ENCODE measurements around the gene TEFM. TPM values are rescaled to one million over a fixed set of nuclear protein-coding genes. Genes with fewer than 3 reads are reported as not detected.
A peak's percentile ranks its signal among the peaks of the same experiment; 100 is the strongest.

Gene TEFM
- total and polyA plus RNA-seq, 4 experiments from 2014 or later: 20.2 to 21.3 (median 21.0) TPM

- no peak for DNase-seq
- peaks cover 4 to 11% of the 10 kb centered on the region in 2 donors for H3K36me3 Mint-ChIP-seq
- H3K4me3 ChIP-seq (ENCODE audit: low read length in 2 of 2): no peak overlapping the region
- POLR2A ChIA-PET (ENCODE audit: partially characterized antibody): no interaction called here
- CTCF ChIA-PET (ENCODE audit: partially characterized antibody): no interaction called here
- H3K27ac Mint-ChIP-seq: no peak overlapping the region
- peaks cover 13 to 39% (median 24%) of the 10 kb centered on the region in 4 donors for H3K4me1 Mint-ChIP-seq
- peaks cover 0 to 2% (median 0%) of the 10 kb centered on the region in 8 donors for H3K9me3 Mint-ChIP-seq
- intact Hi-C loops (cut with micrococcal nuclease): no loop called here
- H3K27ac ChIP-seq (ENCODE audit: low read depth, low read length): no peak overlapping the region
- H3K9me3 ChIP-seq (ENCODE audit: control insufficient read depth in 1 of 2, low read length in 2 of 2): no peaks in the 10 kb centered on the region
- no peaks in the 10 kb centered on the region for H3K27me3 Mint-ChIP-seq
- peak overlapping the region in 2 of 8 donors; percentile 2 to 16 for H3K4me3 Mint-ChIP-seq
- H3K4me1 ChIP-seq (ENCODE audit: insufficient read depth, low read length): peaks cover 27% of the 10 kb centered on the region
- no peaks in the 10 kb centered on the region for H3K27me3 ChIP-seq (ENCODE audit: insufficient read depth, low read length)
- H3K36me3 ChIP-seq (ENCODE audit: insufficient read depth, low read length): no peaks in the 10 kb centered on the region
Measured at GRCh38 chr17:30908717-30909420, 2.8 kb upstream of the TEFM start.

GRCh38 chr17:30905742-30906100 is 317 bp downstream of the TEFM start:
- peaks cover 9 to 29% of the 10 kb centered on the region in 2 donors for H3K36me3 Mint-ChIP-seq
- no peaks in the 10 kb centered on the region for H3K9me3 ChIP-seq (ENCODE audit: control insufficient read depth in 1 of 2, low read length in 2 of 2)
- peaks cover 4% of the 10 kb centered on the region for H3K36me3 ChIP-seq (ENCODE audit: insufficient read depth, low read length)
- ChIA-PET POLR2A (ENCODE audit: partially characterized antibody) (interaction anchor here (1.3 kb wide), 1 partner anchor 63 kb away, joined by 5 read pairs; no protein-coding TSS in a partner anchor), CTCF (ENCODE audit: partially characterized antibody) (interaction anchor here (0.6 kb wide), 1 partner anchor 58 kb away, joined by 3 read pairs; no protein-coding TSS in a partner anchor)
- peaks cover 0 to 1% (median 0%) of the 10 kb centered on the region in 8 donors for H3K9me3 Mint-ChIP-seq
- peaks cover 30 to 61% (median 45%) of the 10 kb centered on the region in 4 donors for H3K4me1 Mint-ChIP-seq
- no peaks in the 10 kb centered on the region for H3K27me3 Mint-ChIP-seq
- H3K27ac Mint-ChIP-seq: peak overlapping the region; percentile 81 to 98 (median 92)
- DNase-seq: peak in 1 of 5 donors; percentile 10
- H3K4me3 ChIP-seq (ENCODE audit: low read length in 2 of 2): peak overlapping the region; percentile 71 to 94
- no peaks in the 10 kb centered on the region for H3K27me3 ChIP-seq (ENCODE audit: insufficient read depth, low read length)
- intact Hi-C loops (cut with micrococcal nuclease): loop anchor here (1.0 kb wide), 2 partner anchors 65 to 103 kb away; no protein-coding TSS in a partner anchor
- H3K4me3 Mint-ChIP-seq: peak overlapping the region; percentile 87 to 97 (median 91)
- H3K4me1 ChIP-seq (ENCODE audit: insufficient read depth, low read length): peaks cover 38% of the 10 kb centered on the region
- H3K27ac ChIP-seq (ENCODE audit: low read depth, low read length): peak overlapping the region; percentile 79

GRCh38 chr17:30897311-30897710 is 8.7 kb downstream of the TEFM start:
- H3K4me3 Mint-ChIP-seq: no peak overlapping the region
- Histone ChIP-seq H3K4me3 (ENCODE audit: low read length in 2 of 2) (no peak overlapping the region), H3K27ac (ENCODE audit: low read depth, low read length) (no peak overlapping the region), H3K4me1 (ENCODE audit: insufficient read depth, low read length) (peaks cover 3% of the 10 kb centered on the region), H3K36me3 (ENCODE audit: insufficient read depth, low read length) (peaks cover 9% of the 10 kb centered on the region), H3K27me3 (ENCODE audit: insufficient read depth, low read length) (no peaks in the 10 kb centered on the region), H3K9me3 (ENCODE audit: control insufficient read depth in 1 of 2, low read length in 2 of 2) (no peaks in the 10 kb centered on the region)
- no peaks in the 10 kb centered on the region for H3K9me3 Mint-ChIP-seq
- CTCF ChIA-PET (ENCODE audit: partially characterized antibody): no interaction called here
- no peak for DNase-seq
- peak overlapping the region in 1 of 7 donors; percentile 36 for H3K27ac Mint-ChIP-seq
- H3K4me1 Mint-ChIP-seq: peaks cover 13 to 18% (median 15%) of the 10 kb centered on the region in 4 donors
- intact Hi-C loops (cut with micrococcal nuclease): no loop called here
- no peaks in the 10 kb centered on the region for H3K27me3 Mint-ChIP-seq
- H3K36me3 Mint-ChIP-seq: peaks cover 6 to 38% of the 10 kb centered on the region in 2 donors
- POLR2A ChIA-PET (ENCODE audit: partially characterized antibody): no interaction called here

- ChIA-PET POLR2A (ENCODE audit: partially characterized antibody) (interaction anchor here (1.0 kb wide), 1 partner anchor 12 kb away, joined by 5 read pairs; the partner anchor contains the start of gene TEFM), CTCF (ENCODE audit: partially characterized antibody) (no interaction called here)
- no peak for DNase-seq
- intact Hi-C loops (cut with micrococcal nuclease): no loop called here
- Histone ChIP-seq H3K4me3 (ENCODE audit: low read length in 2 of 2) (no peak overlapping the region), H3K27ac (ENCODE audit: low read depth, low read length) (no peak overlapping the region), H3K36me3 (ENCODE audit: insufficient read depth, low read length) (peaks cover 5% of the 10 kb centered on the region), H3K27me3 (ENCODE audit: insufficient read depth, low read length) (no peaks in the 10 kb centered on the region), H3K4me1 (ENCODE audit: insufficient read depth, low read length) (no peaks in the 10 kb centered on the region), H3K9me3 (ENCODE audit: control insufficient read depth in 1 of 2, low read length in 2 of 2) (no peaks in the 10 kb centered on the region)
- Mint-ChIP-seq H3K27me3 (no peaks in the 10 kb centered on the region), H3K4me3 (no peak overlapping the region), H3K9me3 (no peaks in the 10 kb centered on the region), H3K27ac (peak overlapping the region in 3 of 7 donors; percentile 23 to 75 (median 29)), H3K4me1 (peaks cover 0 to 2% (median under 1%) of the 10 kb centered on the region in 4 donors), H3K36me3 (peaks cover 5 to 18% of the 10 kb centered on the region in 2 donors)
Measured at GRCh38 chr17:30894236-30894635, 11.8 kb downstream of the TEFM start.

- Mint-ChIP-seq H3K27ac (no peak overlapping the region), H3K4me1 (no peaks in the 10 kb centered on the region), H3K4me3 (no peak overlapping the region), H3K27me3 (no peaks in the 10 kb centered on the region), H3K9me3 (no peaks in the 10 kb centered on the region), H3K36me3 (peaks cover 4 to 5% of the 10 kb centered on the region in 2 donors)
- Histone ChIP-seq H3K27me3 (ENCODE audit: insufficient read depth, low read length) (no peaks in the 10 kb centered on the region), H3K4me1 (ENCODE audit: insufficient read depth, low read length) (no peaks in the 10 kb centered on the region), H3K9me3 (ENCODE audit: control insufficient read depth in 1 of 2, low read length in 2 of 2) (no peaks in the 10 kb centered on the region), H3K36me3 (ENCODE audit: insufficient read depth, low read length) (no peaks in the 10 kb centered on the region), H3K4me3 (ENCODE audit: low read length in 2 of 2) (no peak overlapping the region), H3K27ac (ENCODE audit: low read depth, low read length) (no peak overlapping the region)
- POLR2A ChIA-PET (ENCODE audit: partially characterized antibody): no interaction called here
- DNase-seq: no peak
- intact Hi-C loops (cut with micrococcal nuclease): no loop called here
- CTCF ChIA-PET (ENCODE audit: partially characterized antibody): no interaction called here
Measured at GRCh38 chr17:30886187-30886586, 19.9 kb downstream of the TEFM start.

- Histone ChIP-seq H3K27me3 (ENCODE audit: insufficient read depth, low read length) (no peaks in the 10 kb centered on the region), H3K36me3 (ENCODE audit: insufficient read depth, low read length) (no peaks in the 10 kb centered on the region), H3K27ac (ENCODE audit: low read depth, low read length) (no peak overlapping the region), H3K4me1 (ENCODE audit: insufficient read depth, low read length) (no peaks in the 10 kb centered on the region), H3K4me3 (ENCODE audit: low read length in 2 of 2) (no peak overlapping the region), H3K9me3 (ENCODE audit: control insufficient read depth in 1 of 2, low read length in 2 of 2) (no peaks in the 10 kb centered on the region)
- H3K4me1 Mint-ChIP-seq: peaks cover 0 to 2% (median under 1%) of the 10 kb centered on the region in 4 donors
- H3K27ac Mint-ChIP-seq: no peak overlapping the region
- no peak for DNase-seq
- H3K27me3 Mint-ChIP-seq: no peaks in the 10 kb centered on the region
- H3K36me3 Mint-ChIP-seq: peaks cover 3 to 19% of the 10 kb centered on the region in 2 donors
- no peak overlapping the region for H3K4me3 Mint-ChIP-seq
- intact Hi-C loops (cut with micrococcal nuclease): no loop called here
- ChIA-PET CTCF (ENCODE audit: partially characterized antibody) (no interaction called here), POLR2A (ENCODE audit: partially characterized antibody) (no interaction called here)
- H3K9me3 Mint-ChIP-seq: no peaks in the 10 kb centered on the region
Measured at GRCh38 chr17:30869005-30869404, 37.0 kb downstream of the TEFM start.

DNA sequence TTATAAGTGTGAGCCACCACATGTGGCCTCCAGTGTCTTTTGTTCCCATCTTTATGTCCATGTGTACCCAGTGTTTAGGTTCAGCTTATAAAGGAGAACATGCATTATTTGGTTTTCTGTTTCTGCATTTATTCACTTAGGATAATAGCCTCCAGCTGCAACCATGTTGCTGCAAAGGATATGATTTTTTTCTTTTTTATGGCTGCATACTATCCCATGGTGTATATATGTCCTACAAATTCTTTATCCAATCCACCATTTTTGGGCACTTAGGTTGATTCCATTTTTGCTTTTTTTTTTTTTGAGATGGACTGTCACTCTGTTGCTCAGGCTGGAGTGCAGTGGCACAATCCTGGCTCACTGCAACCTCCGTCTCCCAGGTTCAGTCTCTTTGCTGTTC is 41.4 kb downstream of the TEFM start:
- Mint-ChIP-seq H3K4me3 (no peak overlapping the region), H3K9me3 (no peaks in the 10 kb centered on the region), H3K27me3 (no peaks in the 10 kb centered on the region), H3K36me3 (peaks cover 7 to 14% of the 10 kb centered on the region in 2 donors), H3K27ac (no peak overlapping the region), H3K4me1 (no peaks in the 10 kb centered on the region)
- ChIA-PET POLR2A (ENCODE audit: partially characterized antibody) (no interaction called here), CTCF (ENCODE audit: partially characterized antibody) (interaction anchor here (1.1 kb wide), 1 partner anchor 93 kb away, joined by 3 read pairs; no protein-coding TSS in a partner anchor)
- DNase-seq: no peak
- Histone ChIP-seq H3K27ac (ENCODE audit: low read depth, low read length) (no peak overlapping the region), H3K9me3 (ENCODE audit: control insufficient read depth in 1 of 2, low read length in 2 of 2) (no peaks in the 10 kb centered on the region), H3K36me3 (ENCODE audit: insufficient read depth, low read length) (no peaks in the 10 kb centered on the region), H3K4me1 (ENCODE audit: insufficient read depth, low read length) (no peaks in the 10 kb centered on the region), H3K27me3 (ENCODE audit: insufficient read depth, low read length) (no peaks in the 10 kb centered on the region), H3K4me3 (ENCODE audit: low read length in 2 of 2) (no peak overlapping the region)
- intact Hi-C loops (cut with micrococcal nuclease): no loop called here

Measured in CD4-positive, alpha-beta memory T cell (primary cell).